AG09319 (cell line): Measurements from ENCODE around the gene VASP.

Source experiments
- DNase-seq: peaks from one replicate; pipeline ENCODE4 v3.0.0-alpha.2; 2010; ENCODE audit warnings: low read depth; ENCODE audit errors: extremely low read depth
- TF ChIP-seq, protein P1 (sequence below): IDR thresholded peaks from 2 replicates; pipeline ENCODE4 v1.5.1; 2011; ENCODE audit warnings: low read depth, mild to moderate bottlenecking, inconsistent platforms, low read length, moderate library complexity

The VASP gene

GRCh38 chr19:45506989-45507871 lies at the start of gene VASP:
Gene VASP, plus strand, starts transcription at chr19:45507479. Its CDS starts 293 bp downstream, at chr19:45507772.
- DNase-seq, result no peak
- TF ChIP-seq, protein P1, sequence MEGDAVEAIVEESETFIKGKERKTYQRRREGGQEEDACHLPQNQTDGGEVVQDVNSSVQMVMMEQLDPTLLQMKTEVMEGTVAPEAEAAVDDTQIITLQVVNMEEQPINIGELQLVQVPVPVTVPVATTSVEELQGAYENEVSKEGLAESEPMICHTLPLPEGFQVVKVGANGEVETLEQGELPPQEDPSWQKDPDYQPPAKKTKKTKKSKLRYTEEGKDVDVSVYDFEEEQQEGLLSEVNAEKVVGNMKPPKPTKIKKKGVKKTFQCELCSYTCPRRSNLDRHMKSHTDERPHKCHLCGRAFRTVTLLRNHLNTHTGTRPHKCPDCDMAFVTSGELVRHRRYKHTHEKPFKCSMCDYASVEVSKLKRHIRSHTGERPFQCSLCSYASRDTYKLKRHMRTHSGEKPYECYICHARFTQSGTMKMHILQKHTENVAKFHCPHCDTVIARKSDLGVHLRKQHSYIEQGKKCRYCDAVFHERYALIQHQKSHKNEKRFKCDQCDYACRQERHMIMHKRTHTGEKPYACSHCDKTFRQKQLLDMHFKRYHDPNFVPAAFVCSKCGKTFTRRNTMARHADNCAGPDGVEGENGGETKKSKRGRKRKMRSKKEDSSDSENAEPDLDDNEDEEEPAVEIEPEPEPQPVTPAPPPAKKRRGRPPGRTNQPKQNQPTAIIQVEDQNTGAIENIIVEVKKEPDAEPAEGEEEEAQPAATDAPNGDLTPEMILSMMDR, result no peak

DNA sequence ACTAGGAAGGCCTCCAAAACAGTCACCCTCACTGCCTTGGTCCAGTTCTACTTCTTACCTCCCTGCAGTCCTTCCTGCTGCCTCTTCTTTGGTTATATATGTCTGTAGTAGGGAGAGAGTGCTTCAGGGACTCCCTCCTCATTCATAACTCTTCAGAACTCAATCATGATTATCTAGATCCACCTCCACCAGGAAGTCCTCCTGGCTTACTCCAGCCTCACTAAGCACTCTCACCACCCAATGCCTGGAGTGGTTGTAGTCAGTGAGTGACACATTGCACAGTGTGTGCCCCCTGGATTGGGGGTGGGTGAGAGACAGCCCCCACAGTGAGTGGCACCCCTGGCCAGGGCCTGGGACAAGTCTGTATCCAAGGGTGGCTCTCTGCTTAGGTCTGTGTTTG lies 49.5 kb upstream of the VASP start:
- TF ChIP-seq, protein P1, result no peak
- no peak for DNase-seq

- TF ChIP-seq, protein P1, result no peak
- no peak for DNase-seq
Measured at GRCh38 chr19:45460807-45461347, 46.4 kb upstream of the VASP start.

DNA sequence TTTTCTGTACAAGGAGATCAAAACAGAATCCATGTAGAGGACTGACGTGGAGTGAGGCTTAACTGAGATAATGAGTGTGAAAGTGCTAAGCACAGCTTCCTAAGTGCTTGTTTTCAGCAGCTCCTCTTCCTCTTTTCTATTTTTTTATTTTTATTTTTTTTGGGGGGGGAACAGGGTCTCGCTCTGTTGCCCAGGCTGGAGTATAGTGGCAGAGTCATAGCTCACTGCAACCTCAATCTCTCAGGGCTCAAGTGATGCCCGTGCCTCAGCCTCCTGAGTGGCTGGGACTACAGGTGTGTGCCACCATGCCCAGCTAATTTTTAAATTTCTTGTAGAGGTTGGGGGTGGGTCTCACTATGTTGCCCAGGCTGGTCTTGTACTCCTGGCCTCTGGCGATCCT lies 45.1 kb upstream of the VASP start:
- DNase-seq, result no peak
- TF ChIP-seq, protein P1, result no peak

DNA sequence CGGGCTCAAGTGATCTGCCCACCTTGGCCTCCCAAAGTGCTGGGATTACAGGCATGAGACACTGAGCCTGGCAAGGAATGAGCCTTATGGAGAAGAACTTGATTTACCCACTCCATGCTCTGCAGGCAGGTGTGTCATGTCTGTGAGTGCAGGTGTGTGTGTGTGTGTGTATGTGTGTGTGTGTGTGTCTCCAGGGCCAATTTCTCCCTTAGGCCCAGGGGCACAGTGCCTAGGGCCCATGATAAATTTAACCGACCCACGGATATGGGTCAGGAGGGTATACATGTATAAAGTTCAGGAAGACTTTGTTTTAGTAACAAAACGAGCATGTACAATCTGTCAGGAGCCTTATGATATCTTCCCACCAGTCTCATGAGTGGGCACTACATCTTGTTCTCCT lies 44.0 kb upstream of the VASP start:
- TF ChIP-seq, protein P1, result no peak
- DNase-seq, result no peak

DNA sequence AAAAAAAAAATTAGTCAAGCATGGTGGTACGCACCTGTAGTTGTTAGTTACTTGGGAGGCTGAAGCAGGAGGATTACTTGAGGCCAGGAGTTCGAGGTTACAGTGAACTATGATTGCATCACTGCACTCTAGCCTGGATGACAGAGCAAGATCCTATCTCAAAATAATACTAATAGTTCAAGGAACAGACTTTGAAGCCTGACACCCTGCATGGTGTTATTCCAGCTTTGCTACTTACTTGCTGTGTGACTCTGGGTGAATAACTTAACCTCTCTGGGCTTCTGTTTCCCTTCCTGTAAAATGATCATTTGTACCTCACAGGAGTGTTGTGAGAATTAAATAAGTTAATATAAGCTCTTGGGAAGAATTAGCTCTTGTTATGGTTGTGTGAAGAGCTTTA lies 43.0 kb upstream of the VASP start:
- TF ChIP-seq, protein P1, result no peak
- no peak for DNase-seq

DNA sequence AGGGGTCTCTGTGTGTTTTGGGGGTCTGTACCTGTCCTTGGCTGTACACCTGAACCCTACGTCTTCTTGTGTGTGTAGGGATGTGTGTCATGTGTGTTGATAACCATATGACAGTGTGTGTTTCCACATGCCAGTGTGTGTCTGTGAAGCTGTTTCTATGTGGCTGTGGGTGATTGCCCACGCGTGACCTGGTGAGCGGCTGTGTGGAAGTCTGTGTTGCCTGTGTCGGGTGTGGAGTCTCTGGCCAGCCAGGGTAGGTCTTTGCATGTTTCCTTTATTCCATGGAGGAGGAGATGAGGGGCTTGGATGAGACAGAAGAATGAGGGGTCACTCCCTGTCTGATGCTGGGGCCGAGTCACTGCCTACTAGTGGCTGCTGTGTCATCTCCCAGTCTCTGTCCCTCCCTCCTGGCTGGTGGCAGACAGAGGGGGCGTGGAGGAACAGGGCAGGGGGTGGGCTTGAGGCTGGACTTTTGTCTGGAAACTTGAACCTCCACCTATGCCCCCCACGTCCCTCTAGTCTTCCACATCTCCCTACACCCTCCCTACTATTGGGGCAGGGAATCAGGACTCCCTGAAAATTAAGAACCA lies 42.3 kb upstream of the VASP start:
- no peak for DNase-seq

More for the DNA sequence above, 42.3 kb upstream of the VASP start:
- TF ChIP-seq, protein P1, result no peak
